ENCODE measurements around the gene OR1L6.

DNA sequence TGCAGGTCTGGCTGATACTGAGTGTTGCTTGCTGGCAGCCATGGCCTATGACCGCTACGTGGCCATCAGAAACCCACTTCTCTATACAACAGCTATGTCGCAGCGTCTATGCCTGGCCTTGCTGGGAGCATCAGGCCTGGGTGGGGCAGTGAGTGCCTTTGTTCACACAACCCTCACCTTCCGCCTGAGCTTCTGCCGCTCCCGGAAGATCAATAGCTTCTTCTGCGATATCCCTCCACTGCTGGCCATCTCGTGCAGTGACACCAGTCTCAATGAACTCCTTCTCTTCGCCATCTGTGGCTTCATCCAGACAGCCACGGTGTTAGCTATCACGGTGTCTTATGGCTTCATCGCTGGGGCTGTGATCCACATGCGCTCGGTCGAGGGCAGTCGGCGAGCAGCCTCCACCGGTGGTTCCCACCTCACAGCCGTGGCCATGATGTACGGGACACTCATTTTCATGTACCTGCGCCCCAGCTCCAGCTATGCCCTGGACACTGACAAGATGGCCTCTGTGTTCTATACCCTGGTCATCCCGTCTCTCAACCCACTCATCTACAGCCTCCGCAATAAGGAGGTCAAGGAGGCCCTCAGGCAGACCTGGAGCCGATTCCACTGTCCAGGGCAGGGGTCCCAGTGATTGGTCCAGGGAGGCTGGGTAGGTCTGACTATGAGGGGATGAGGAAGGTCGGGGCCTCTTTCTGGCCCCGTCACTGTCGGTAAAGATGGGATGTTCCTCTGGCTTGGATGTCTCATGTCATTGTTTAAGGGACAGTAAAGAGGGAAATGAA, 47.3 kb downstream of the OR1L6 start:
- TF ChIP-seq POLR2A (IDR thresholded peaks at IDR 0.05; ENCODE audit: low read length), result no peak
- no peak for TF ChIP-seq GATA1 (IDR thresholded peaks at IDR 0.05; ENCODE audit: low read depth, low read length)

Measured in erythroblast (primary cell).